Fibroblast of skin of left quadriceps (primary cell): ENCODE results near the gene MADD.

Source experiments
- DNase-seq, 2 experiments: peaks; one replicate each; pipeline ENCODE4 v3.0.0-alpha.2; 2013; ENCODE audit warnings: low read depth in 2 of 2

The MADD gene

GRCh38 chr11:47269829-47270305 lies at the start of gene MADD:
TSS of gene MADD (plus strand) at chr11:47270133.
- DNase-seq = peak; percentile 72 to 77

GRCh38 chr11:47220401-47220821 lies 49.5 kb upstream of the MADD start:
- DNase-seq = peak in 1 of 2 experiments; percentile 23

- DNase-seq = no peak
Observed at GRCh38 chr11:47222696-47223095, 47.2 kb upstream of the MADD start.

GRCh38 chr11:47225552-47226400 lies 44.2 kb upstream of the MADD start:
- DNase-seq = no peak

- DNase-seq = no peak
Observed at GRCh38 chr11:47229161-47229560, 40.8 kb upstream of the MADD start.

- DNase-seq = no peak
Observed at GRCh38 chr11:47233051-47233450, 36.9 kb upstream of the MADD start.

- DNase-seq = no peak
Observed at GRCh38 chr11:47233989-47234668, 35.8 kb upstream of the MADD start.

GRCh38 chr11:47234669-47235100 lies 35.2 kb upstream of the MADD start:
- DNase-seq = no peak

GRCh38 chr11:47235163-47235562 lies 34.8 kb upstream of the MADD start:
- DNase-seq = no peak

GRCh38 chr11:47236482-47236881 lies 33.5 kb upstream of the MADD start:
- no peak for DNase-seq

- DNase-seq = no peak
Observed at GRCh38 chr11:47239852-47240251, 30.1 kb upstream of the MADD start.

- no peak for DNase-seq
Observed at GRCh38 chr11:47241841-47242301, 28.1 kb upstream of the MADD start.

GRCh38 chr11:47242596-47243192 lies 27.2 kb upstream of the MADD start:
- DNase-seq = no peak

- no peak for DNase-seq
Observed at GRCh38 chr11:47243454-47243853, 26.5 kb upstream of the MADD start.

- no peak for DNase-seq
Observed at GRCh38 chr11:47244448-47245350, 25.2 kb upstream of the MADD start.

- no peak for DNase-seq
Observed at GRCh38 chr11:47245611-47246357, 24.1 kb upstream of the MADD start.

GRCh38 chr11:47247502-47247901 lies 22.4 kb upstream of the MADD start:
- DNase-seq = no peak

GRCh38 chr11:47248304-47248663 lies 21.6 kb upstream of the MADD start:
- no peak for DNase-seq

- DNase-seq = peak; percentile 69 to 70
Observed at GRCh38 chr11:47248664-47249377, 21.1 kb upstream of the MADD start, which contains the start of gene ACP2. TSS of gene ACP2 (minus strand) at chr11:47248814. CDS start at chr11:47248789, 25 bp downstream.

- no peak for DNase-seq
Observed at GRCh38 chr11:47249378-47249715, 20.6 kb upstream of the MADD start.
